GM21526 (cell line): Measurements from ENCODE around the gene ADCYAP1R1.

Experiments
- ATAC-seq: cut with Tn5 transposase; IDR thresholded peaks from one replicate; pipeline ENCODE4 v1.9.1; 2021; ENCODE audit warnings: moderate library complexity; ENCODE audit not compliant: unreplicated experiment, low FRiP score

ADCYAP1R1 gene

DNA sequence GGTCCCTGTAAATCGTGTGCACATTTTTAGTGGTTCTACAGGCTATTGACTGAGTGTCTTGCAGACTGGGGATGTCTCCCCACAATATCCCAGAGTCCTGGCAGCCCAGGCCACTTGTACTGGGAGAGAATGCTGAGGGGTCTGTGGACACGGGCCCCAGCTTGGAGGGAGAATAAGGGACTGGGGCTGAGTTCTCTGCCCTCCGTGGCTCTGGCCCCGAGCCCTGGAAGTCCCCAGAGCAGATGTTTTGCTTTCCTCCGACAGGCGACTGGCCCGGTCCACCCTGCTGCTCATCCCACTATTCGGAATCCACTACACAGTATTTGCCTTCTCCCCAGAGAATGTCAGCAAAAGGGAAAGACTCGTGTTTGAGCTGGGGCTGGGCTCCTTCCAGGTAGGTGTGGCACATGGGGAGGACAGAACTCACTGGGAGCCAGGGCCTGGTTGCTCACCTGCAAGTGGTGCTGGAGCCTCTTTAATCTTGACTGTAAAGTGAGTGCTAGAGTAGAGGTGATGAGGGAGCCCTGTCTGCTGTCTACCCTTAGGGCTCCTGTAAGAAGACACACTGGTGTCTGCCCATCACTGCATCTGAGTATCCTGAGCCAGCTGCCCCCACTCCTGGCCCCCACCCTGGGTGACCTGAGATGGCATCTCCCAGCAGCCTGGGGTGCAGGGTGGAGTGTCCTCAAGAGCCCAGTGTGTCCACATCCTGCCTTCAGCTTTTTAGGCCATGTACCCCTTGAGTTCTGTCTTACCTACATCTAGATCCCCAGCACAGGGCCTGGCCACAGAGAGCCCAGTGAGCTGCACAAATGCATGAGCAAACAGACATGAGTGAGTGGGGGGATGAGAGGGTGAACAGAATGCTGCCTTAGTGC is 51.1 kb downstream of the ADCYAP1R1 start:
- no peak for ATAC-seq

DNA sequence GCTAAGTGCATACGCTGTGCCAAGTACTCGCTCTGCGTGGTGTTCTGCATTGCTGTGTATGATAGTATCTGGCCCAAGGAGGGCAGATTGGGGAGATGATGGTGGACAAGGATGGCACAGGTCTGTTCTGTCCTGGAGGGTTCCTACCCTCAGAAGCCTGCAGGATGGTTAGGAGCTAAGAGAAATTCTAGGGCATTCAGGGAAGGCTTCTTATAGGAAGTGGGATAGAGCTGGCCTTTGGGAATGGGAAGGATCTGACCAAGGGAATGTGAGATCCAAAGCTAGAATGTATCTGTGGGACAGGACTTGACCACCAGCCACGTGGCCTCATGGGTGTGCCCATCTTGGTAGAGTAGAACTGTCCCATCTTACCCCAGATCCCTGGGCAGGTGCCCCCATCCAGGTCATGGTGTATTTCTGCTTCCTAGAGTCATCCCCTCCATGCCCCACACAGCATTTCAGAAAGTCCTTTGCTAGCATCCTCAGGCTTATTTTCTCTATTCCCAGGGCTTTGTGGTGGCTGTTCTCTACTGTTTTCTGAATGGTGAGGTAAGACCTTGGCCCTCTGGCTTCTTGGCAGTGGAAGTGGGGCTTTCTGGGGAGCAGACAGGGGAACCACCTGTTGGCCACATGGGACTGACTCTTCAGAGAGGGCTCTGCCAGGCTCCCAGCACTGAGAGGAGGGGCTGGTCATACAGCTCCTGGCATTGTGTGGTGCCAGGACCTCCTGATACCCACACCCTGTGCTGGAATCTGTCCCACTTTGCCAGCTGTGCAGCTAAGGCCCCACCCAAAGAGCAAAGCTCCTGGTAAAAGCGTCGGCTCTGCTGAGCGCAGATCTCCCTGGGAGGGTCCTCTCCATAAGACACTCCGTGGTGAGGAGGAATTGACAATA is 52.5 kb downstream of the ADCYAP1R1 start:
- no peak for ATAC-seq

DNA sequence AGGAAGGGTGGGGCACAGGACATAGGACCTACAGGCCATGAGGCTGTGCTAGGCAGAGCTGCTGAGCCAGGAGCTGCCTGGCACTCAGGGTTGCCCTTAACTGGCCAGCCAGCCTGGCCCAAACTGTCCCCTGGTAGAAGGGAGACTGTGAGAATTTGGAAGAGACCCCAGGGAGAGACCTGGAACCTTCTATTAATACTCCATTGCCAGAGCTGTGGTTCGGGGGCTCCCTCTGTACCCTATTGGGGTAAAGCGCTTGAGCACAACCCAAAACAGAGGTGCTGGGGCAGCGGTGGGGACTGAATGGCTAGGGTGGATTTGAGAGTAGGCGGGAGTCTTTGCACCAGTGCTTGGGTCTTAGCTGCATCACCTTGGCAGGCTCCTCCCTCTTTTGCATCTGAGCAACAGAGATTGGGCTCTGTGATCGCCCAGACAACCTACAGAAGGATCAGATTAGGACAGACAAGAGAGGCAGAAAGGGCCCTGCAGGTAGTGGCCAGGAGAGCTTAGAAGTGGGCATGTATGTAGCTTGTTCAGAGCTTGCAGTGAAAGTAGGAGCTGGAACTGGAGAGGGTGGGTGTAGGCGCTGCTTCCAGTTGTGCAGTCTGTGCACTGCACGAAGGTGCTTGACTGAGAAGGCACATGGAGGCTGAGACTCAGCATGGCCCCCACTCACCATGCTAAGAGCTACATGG is 53.3 kb downstream of the ADCYAP1R1 start:
- ATAC-seq = no peak

DNA sequence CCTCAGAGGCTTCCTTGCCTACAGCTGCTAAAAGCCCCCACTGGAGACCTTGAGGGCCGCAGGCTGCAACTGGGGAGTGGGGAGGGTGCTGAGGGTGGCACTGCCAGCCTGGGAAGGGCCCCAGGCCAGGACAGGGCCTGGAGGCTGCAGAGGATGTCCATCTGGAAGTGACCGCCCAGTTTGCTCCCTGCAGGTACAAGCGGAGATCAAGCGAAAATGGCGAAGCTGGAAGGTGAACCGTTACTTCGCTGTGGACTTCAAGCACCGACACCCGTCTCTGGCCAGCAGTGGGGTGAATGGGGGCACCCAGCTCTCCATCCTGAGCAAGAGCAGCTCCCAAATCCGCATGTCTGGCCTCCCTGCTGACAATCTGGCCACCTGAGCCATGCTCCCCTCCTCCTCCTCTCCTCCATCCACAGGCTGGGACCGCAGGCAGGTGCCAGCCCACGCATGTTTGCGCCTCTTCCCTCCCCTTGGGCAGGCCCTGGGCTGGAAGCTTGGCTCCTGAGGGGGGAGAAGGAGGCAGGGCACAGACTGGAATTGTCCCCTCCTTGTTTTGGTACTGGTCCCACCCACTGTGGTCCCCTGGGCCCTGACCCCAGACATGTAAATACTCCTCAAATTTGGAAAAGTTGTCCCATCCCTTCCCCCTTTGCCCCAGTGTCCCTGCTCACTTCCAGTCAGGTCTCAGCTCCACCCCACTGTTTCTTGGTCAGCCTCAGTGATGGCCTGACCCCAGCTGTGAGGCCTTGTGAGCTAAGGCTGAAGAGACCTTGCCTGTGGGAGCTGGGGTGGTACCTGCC is 54.4 kb downstream of the ADCYAP1R1 start:
- ATAC-seq = no peak

DNA sequence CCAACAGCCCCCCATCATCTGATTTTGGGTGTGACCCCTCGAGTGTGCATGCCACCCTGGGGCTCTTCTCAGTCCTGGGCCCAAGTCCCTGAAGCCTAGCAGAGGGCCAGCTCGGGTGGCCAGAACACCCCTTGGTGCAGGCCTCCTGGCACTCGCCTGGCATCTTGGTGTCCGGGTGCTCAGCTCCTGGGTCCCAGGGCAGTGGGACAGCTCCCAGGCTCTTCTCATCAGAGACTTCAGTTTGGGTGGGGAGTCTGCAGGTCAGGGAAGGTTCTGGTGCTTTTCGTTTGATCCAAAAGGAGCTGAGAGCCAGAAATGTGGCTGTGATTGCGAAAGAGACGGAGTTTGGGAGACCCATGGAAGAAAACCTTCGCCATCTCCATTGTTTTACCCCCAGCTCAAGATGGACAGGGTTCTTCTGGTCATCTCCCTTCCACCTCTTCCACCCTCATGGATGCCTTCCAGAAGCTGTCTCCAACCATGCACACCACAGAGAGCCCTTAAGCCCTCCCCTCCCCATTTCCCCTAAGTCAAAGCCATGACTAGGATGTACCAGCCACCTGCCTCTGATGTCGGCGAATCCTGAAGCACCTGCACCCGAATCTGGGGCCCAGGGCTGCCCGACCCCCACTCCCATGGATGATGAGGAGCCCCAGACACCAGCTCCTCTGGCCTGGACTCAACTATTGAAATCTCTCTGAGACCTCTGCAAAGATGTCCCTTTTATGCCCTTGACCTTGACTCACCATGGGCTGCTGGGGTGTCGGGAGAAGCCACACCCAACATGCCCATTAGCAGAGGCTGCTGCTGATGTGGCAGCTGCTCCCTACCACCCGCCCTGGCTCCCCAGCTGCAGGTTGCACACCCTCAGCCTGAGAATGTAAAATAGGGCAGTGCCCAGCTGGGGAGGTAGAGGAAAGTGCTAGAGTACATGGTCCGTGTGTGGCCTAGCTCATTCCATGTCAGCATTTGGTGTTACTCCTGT is 55.3 kb downstream of the ADCYAP1R1 start:
- no peak for ATAC-seq

DNA sequence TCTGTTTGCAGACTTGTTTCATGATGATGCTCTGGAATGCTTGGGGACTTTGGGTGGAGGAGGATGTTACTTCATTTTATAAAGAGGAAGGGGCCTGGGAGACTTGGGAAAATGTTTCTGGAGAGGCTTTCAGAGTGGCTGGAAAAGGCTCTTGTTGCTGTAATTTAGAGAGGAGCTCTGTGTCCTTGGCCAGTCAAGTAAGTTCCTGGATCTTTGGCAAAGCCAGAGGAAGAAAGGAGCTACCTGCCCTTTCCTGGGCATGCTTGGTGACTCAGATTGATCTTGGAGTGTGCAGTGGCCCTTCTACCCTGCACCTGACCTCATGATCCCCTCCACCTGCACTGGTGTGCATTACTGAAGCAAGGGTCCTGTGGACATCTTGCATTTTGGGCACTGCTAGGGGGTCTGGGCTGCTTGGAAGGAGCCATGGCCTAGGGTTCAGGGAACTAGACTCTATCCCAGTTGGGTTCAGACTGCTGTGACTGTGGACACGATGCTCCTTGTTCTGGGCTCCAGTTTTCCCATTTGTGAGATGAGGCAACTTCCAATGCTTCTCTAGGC is 56.1 kb downstream of the ADCYAP1R1 start:
- ATAC-seq = no peak

DNA sequence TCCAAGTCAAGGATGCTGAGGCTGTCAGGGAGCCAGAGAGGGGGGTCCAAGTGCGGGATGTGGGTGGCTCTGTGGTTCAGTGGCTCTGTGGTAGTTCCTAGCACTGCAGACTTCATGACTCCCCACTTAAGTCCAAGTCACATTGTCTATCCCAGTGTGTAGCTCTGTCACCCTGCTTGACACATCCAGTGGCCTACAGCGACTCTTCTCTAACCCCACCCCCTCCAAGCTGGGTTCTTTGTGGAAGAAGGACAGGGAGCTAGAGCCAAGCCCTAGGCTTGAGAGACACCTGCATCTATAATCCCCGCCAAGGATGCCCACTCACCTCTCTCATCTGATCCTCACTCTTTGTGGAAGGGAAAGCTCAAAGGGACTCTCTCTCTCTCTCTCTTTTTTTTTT is 57.6 kb downstream of the ADCYAP1R1 start:
- no peak for ATAC-seq

DNA sequence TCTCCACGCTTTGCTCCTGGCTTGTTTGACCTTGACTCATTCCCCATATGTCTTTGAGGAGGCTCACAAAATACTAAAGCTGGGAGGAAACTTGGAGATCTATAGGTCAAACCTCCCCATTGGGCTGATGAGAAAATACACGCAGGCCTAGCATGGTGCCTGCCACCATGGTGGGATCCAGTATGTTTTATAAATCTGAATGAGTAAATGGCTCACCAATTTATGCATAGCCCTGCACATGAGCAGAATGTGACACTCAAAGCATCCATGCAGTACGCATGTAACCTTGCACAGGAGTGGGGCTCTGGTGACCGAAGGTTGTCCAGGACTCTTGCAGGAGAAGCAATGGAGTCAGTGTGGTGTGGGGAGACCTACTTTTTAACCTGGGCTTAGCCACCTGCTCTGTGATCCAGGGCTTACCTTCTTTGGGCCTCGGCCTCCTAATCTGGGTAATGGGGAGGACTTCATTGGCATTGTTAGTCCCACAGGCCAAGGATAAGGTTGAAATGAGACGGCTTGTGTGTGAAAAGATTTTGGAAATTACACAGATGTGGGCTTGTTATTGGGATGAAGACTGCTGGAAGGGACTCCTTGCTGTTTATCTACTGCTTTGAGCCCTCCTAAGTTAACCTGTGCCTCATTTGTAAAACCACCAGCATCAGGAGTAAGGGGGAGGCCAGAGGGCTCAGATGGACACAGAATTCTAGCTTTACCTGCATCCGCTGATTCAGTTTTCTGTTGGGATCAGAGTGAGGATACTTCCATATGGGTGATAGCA is 58.4 kb downstream of the ADCYAP1R1 start:
- ATAC-seq = no peak

DNA sequence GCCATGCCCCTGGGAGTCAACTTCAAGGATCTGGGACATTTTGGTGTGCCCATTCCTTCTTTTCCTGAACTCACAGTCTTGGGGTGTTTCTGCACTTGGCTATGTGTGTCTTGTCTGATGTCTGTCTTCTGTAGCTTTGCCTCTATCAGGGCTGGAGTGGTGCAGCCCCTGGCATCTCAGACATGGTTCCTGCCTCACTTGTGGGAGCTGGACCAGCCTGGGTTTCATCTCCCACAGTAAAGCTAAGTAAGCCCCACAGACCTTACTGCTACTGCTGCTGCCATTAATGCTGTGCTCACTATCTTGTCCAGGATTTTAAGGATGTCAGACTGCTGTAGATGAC is 59.0 kb downstream of the ADCYAP1R1 start:
- no peak for ATAC-seq

DNA sequence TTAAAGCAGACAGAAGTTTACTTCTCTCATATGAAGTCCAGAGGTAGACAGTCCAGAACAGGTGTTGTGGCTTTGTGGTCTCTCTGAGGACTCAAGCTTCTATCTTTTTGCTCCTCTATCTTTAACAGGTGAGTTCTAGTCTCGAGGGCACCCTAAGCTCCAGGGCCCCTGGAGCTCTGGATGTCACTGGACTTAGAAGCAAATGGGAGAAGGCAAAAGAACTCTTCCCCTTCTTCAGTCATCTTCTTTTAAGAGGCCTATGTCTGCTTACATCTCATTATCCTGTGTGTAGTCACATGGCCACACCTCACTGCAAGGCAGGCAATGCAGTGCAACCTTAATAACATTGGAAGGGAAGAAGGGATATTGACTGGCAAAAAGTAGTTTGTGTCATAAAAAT is 61.6 kb downstream of the ADCYAP1R1 start:
- no peak for ATAC-seq

DNA sequence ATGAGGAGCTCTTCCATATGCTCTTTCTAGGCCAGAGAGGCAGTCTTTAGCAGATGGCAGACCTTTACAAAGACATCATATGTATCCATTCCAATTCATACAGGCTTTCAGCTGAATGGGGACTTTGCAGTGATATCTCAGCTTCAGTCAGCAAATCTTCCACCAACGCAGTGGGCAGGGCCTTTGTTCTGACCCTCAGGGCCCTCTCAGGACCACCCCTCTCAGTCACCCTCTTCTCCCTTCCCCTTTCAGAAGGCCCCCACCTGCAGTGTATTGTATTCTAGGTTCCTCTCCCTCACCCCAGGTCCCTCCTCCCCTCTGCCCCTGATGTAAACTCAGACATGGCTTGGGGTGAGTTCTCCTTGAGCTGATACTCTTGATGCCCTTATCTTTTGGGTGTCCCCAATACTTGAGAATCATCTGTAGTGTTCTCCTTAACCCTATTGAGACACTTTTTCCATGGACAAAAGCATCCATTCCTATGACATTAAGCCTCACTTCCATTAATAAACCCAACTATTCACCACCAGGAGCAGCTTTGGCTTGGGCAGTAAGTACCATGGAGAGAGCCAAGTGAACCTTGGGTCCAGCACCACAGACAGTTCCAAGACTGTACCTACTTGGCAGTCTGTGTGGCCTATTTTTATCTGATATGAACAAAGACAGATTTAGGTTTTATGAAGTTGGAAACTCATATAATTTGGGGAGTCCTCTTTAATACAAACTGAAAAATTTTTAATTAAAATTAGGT is 62.7 kb downstream of the ADCYAP1R1 start:
- no peak for ATAC-seq

DNA sequence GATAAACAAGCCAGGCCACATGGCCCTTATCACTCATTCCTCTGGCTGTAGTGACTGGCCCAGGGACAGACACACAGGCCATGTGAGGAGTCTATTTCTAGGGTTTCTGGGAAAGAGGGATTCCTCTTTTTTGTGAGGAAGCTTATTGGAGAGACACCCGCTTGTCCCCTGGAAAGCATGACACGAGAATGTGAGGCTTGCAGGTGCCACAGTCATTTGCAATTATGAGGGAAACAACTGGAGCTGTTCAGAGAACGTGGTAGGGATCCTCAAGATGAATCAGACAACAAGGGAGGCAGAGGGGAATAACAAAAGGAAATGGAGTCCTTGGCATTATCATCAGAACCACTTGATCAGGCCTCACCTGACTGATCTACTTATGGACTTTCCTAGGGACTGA is 64.5 kb downstream of the ADCYAP1R1 start:
- no peak for ATAC-seq

DNA sequence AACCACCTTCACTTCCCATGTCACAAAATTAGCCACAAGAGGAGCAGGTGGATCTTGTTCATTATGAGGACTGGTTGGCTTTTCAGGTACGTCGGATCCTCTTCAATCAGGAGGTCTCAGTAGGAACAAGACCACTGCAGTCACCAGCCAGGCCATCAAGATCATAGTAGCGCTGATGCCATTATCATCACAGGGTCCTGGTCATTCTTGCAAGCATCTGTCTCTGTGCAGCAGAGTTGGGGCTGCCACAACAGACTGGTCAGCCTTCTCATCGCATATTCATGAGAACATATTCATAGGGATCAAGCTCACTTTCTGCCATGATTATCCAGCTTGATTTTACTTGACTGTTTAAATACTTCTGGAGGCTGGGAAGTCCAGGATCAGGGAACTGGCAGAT is 67.1 kb downstream of the ADCYAP1R1 start:
- ATAC-seq = no peak

DNA sequence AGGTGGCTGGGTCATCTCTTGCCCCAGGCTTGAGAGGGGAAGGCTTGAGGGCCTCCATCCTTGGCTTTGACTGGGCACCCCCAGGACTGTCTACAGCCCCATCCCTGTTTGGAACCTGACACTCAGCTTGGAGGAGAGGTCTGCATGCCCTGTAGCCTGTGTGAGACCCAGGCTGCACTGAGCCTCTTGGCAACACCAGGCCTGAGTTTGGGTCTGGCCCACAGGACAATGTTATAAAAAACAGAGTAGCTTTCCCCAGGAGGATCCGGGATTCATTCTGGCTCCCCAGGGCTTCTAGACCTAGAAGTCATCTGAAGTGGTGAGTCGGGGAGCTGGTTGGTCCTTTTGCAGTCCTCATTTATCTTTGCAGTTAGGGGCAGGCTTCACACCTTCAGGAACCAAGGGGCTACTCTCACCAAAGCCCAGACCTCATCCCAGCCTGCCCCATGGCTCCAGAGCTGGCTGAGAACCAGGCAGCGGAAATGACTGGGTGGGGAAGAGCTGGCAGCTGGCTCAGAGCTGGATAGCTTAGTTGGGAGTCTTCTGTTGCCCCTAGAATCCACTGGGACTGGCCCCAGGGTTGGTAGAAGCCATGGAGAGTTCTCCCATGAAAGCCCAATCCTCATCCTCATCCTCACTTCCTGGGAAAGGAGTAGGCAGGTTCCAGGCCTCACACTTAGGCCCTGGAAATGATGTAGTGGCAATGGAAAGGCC is 68.8 kb downstream of the ADCYAP1R1 start:
- ATAC-seq = no peak

DNA sequence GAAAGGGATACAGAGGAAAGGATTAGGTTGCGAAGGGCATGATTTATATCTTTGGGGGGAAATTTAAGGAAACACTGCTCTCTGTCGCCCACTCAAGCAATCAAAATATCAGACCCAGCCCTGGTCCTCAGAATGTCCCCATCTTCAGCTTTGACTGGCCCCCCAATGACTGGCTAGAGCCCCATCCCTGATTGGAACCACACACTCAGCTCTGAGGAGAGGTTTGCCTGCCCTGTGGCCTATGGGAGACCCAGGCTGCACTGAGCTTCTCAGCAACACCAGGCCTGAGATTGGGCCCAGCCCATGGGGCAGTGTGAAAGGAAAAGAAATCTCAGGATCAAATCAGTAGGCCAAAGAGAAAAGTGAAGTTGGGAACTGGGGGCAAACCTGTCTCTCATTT is 69.5 kb downstream of the ADCYAP1R1 start:
- ATAC-seq = no peak

DNA sequence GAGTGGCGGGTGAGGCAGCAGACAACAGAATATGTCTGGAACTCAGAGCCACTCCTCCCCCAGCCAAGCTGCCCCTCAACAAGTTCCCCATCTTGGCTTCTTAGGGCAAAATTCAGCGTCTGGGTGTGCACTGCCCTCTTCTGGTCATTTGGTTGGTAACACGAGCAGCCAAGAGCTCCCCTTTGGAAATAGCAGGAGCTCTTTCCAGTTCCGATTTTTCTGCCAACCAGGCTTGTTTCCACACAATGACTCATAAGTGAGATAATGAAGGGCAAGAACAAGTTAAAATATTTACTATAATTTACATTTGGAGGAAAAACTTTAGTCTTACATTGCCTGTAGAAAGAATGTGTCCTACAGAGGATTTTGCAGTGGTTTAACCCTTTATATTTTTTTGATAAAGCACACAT is 70.5 kb downstream of the ADCYAP1R1 start:
- peak; percentile 73 for ATAC-seq

DNA sequence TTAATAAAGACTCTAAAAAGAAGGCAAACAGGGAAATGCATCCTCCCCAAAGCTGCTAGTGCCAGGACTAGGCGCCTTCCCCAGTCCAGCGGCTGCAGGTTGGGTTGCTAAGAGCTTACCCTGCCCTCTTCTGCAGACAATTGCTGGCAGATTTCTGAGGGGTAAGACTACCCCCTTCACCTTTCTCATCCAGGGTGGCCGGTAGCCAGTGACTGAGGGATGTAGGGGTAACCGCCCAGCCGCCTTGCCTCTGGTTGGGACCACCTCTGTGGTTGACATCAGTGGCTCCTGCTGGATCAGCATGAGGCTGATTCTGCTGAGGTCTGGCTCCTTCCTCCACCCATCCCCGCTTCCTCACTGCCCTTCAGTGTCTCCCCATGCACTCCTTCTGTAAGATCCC is 71.2 kb downstream of the ADCYAP1R1 start:
- ATAC-seq = no peak
